ENCODE measurements around the gene PCDHGA1. TPM values are rescaled to one million over a fixed set of nuclear protein-coding genes. Genes with fewer than 3 reads are reported as not detected.
"Not testable (repeated sequence)": the region's sequence is repeated elsewhere in the genome, so short reads cannot be mapped to it uniquely, and the experiment has no call there.

Gene PCDHGA1
- total RNA-seq, 1 experiment from 2014 or later, result 2.2 TPM

DNA sequence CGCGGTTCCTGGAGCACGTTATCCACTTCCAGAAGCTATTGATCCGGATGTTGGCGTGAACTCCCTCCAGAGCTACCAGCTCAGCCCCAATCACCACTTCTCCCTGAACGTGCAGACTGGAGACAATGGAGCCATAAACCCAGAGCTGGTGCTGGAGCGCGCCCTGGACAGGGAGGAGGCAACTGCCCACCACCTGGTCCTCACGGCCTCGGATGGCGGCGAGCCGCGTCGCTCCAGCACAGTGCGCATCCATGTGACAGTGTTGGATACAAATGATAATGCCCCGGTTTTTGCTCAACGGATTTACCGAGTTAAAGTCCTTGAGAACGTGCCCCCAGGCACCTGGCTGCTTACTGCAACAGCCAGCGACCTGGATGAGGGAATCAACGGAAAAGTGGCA is 73.1 kb downstream of the PCDHGA1 start:
- Histone ChIP-seq H3K4me1 (ENCODE audit: insufficient read depth, low read length, poor library complexity, severe bottlenecking) (no peaks in the 10 kb centered on the region), H3K9me3 (ENCODE audit: low read depth, low read length, poor library complexity, severe bottlenecking) (peaks cover 83% of the 10 kb centered on the region), H3K36me3 (ENCODE audit: insufficient read depth, low read length, poor library complexity, severe bottlenecking) (peaks cover 45% of the 10 kb centered on the region), H3K27me3 (replicated peaks; ENCODE audit: insufficient read depth, low read depth, low read length, poor library complexity) (no peaks in the 10 kb centered on the region), H3K4me3 (ENCODE audit: low read depth, low read length, poor library complexity, severe bottlenecking) (no peak overlapping the region), H3K27ac (ENCODE audit: low read depth, low read length, poor library complexity, severe bottlenecking) (no peak overlapping the region)
- BruUV-seq (replicated peaks), result no TSS peak
- CTCF ChIA-PET, result no interaction called here
- DNase-seq (ENCODE audit: low spot score), result no peak
- POLR2A ChIA-PET (ENCODE audit: low non-redundant PET), result no interaction called here
- intact Hi-C loops (cut with micrococcal nuclease; ENCODE audit: unreplicated experiment), result no loop called here
- TF ChIP-seq EZH2 (IDR thresholded peaks at IDR 0.05; ENCODE audit: borderline replicate concordance, low read depth, low read length, poor library complexity, severe bottlenecking), result no peak
- TF ChIP-seq, protein P1, sequence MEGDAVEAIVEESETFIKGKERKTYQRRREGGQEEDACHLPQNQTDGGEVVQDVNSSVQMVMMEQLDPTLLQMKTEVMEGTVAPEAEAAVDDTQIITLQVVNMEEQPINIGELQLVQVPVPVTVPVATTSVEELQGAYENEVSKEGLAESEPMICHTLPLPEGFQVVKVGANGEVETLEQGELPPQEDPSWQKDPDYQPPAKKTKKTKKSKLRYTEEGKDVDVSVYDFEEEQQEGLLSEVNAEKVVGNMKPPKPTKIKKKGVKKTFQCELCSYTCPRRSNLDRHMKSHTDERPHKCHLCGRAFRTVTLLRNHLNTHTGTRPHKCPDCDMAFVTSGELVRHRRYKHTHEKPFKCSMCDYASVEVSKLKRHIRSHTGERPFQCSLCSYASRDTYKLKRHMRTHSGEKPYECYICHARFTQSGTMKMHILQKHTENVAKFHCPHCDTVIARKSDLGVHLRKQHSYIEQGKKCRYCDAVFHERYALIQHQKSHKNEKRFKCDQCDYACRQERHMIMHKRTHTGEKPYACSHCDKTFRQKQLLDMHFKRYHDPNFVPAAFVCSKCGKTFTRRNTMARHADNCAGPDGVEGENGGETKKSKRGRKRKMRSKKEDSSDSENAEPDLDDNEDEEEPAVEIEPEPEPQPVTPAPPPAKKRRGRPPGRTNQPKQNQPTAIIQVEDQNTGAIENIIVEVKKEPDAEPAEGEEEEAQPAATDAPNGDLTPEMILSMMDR (conservative IDR thresholded peaks at IDR 0.05; ENCODE audit: low read depth, low read length), result no peak

DNA sequence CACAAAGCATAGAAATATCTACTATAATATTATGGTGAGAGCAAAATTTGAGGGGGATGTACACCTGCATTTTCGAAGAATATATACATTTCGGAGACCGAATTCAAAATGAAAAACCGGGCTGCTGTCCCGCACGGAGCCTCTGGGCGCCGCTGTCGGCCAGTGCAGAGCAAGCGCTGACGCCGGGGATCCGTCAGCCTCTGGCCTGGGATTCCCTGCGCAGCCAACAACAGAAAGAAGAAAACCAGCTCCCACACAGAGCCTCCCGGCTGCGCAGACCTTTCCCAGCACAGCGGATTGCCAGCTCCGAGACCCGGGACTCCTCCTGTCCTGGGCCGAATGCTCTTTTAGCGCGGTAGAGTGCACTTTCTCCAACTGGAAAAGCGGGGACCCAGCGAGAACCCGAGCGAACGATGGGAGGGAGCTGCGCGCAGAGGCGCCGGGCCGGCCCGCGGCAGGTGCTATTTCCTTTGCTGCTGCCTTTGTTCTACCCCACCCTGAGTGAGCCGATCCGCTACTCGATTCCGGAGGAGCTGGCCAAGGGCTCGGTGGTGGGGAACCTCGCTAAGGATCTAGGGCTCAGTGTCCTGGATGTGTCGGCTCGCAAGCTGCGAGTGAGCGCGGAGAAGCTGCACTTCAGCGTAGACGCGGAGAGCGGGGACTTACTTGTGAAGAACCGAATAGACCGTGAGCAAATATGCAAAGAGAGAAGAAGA is 77.6 kb downstream of the PCDHGA1 start, which contains the start of gene PCDHGB6:
PCDHGB6 (plus strand) TSS at position 232 of the 716 bp plus-strand sequence; CDS start at position 414, 182 bp downstream.
- H3K4me1 ChIP-seq (ENCODE audit: insufficient read depth, low read length, poor library complexity, severe bottlenecking); CTCF ChIA-PET; DNase-seq (ENCODE audit: low spot score); POLR2A ChIA-PET (ENCODE audit: low non-redundant PET); BruUV-seq (replicated peaks); H3K27ac ChIP-seq (ENCODE audit: low read depth, low read length, poor library complexity, severe bottlenecking); H3K4me3 ChIP-seq (ENCODE audit: low read depth, low read length, poor library complexity, severe bottlenecking); intact Hi-C loops (cut with micrococcal nuclease; ENCODE audit: unreplicated experiment); H3K27me3 ChIP-seq (replicated peaks; ENCODE audit: insufficient read depth, low read depth, low read length, poor library complexity): not testable (repeated sequence)
- H3K36me3 ChIP-seq (ENCODE audit: insufficient read depth, low read length, poor library complexity, severe bottlenecking), result peaks cover 48% of the 10 kb centered on the region
- peaks cover 81% of the 10 kb centered on the region for H3K9me3 ChIP-seq (ENCODE audit: low read depth, low read length, poor library complexity, severe bottlenecking)

DNA sequence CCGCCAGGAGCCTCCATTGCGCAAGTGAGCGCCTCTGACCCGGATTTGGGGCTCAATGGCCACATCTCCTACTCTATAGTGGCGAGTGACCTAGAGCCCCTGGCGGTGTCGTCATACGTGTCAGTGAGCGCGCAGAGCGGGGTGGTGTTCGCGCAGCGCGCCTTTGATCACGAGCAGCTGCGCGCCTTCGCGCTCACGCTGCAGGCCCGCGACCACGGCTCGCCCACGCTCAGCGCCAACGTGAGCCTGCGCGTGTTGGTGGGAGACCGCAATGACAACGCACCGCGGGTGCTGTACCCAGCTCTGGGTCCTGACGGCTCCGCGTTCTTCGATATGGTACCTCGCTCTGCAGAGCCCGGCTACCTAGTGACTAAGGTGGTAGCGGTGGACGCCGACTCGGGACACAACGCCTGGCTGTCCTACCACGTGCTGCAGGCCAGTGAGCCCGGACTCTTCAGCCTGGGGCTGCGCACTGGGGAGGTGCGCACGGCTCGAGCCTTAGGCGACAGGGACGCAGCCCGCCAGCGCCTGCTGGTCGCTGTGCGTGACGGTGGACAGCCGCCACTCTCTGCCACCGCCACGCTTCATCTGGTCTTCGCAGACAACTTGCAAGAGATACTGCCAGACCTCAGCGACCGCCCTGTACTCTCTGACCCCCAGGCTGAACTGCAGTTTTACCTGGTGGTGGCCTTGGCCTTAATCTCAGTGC is 79.4 kb downstream of the PCDHGA1 start:
- intact Hi-C loops (cut with micrococcal nuclease; ENCODE audit: unreplicated experiment), result no loop called here

More for the DNA sequence above, 79.4 kb downstream of the PCDHGA1 start:
- BruUV-seq (replicated peaks), result no TSS peak
- no peak overlapping the region for H3K4me3 ChIP-seq (ENCODE audit: low read depth, low read length, poor library complexity, severe bottlenecking)
- CTCF ChIA-PET, result no interaction called here
- POLR2A ChIA-PET (ENCODE audit: low non-redundant PET), result no interaction called here
- no peak for DNase-seq (ENCODE audit: low spot score)
- H3K27ac ChIP-seq (ENCODE audit: low read depth, low read length, poor library complexity, severe bottlenecking), result no peak overlapping the region
- peaks cover 51% of the 10 kb centered on the region for H3K36me3 ChIP-seq (ENCODE audit: insufficient read depth, low read length, poor library complexity, severe bottlenecking)
- no peaks in the 10 kb centered on the region for H3K4me1 ChIP-seq (ENCODE audit: insufficient read depth, low read length, poor library complexity, severe bottlenecking)
- no peaks in the 10 kb centered on the region for H3K27me3 ChIP-seq (replicated peaks; ENCODE audit: insufficient read depth, low read depth, low read length, poor library complexity)
- no peak for TF ChIP-seq EZH2 (IDR thresholded peaks at IDR 0.05; ENCODE audit: borderline replicate concordance, low read depth, low read length, poor library complexity, severe bottlenecking)
- TF ChIP-seq, protein P1 (conservative IDR thresholded peaks at IDR 0.05; ENCODE audit: low read depth, low read length), result no peak
- peaks cover 83% of the 10 kb centered on the region for H3K9me3 ChIP-seq (ENCODE audit: low read depth, low read length, poor library complexity, severe bottlenecking)

Measured in A673 (cell line).